Mesenchymal stem cell (in vitro differentiated cells and primary cell): ENCODE measurements around the gene RAMAC.

Experiments
- DNase-seq: peaks from one replicate; pipeline ENCODE4 v3.0.0-alpha.2; 2013
- H2AFZ ChIP-seq: one replicate; pipeline ENCODE4 v1.6.1; 2013; ENCODE audit warnings: low read depth, mild to moderate bottlenecking, control low read depth, inconsistent platforms, low read length, moderate library complexity
- H2AK5ac ChIP-seq: 2 replicates; pipeline ENCODE4 v1.6.1; 2013; ENCODE audit warnings: low read length, moderate library complexity, mild to moderate bottlenecking, inconsistent platforms; ENCODE audit not compliant: severe bottlenecking
- H2BK120ac ChIP-seq: one replicate; pipeline ENCODE4 v1.6.1; 2013; ENCODE audit warnings: low read depth, mild to moderate bottlenecking, inconsistent platforms, low read length, moderate library complexity
- H2BK12ac ChIP-seq, 2 experiments: one replicate each; pipeline ENCODE4 v1.6.1; 2013; ENCODE audit warnings: inconsistent platforms in 2 of 2, low read length in 2 of 2, mild to moderate bottlenecking in 2 of 2, moderate library complexity in 2 of 2, control low read depth in 1 of 2
- H2BK15ac ChIP-seq: one replicate; pipeline ENCODE4 v1.6.1; 2013; ENCODE audit warnings: mild to moderate bottlenecking, low read depth, inconsistent platforms; ENCODE audit not compliant: poor library complexity, severe bottlenecking
- H2BK5ac ChIP-seq: 2 replicates; pipeline ENCODE4 v1.6.1; 2013; ENCODE audit warnings: low read depth, mild to moderate bottlenecking, low read length, control low read depth, inconsistent platforms; ENCODE audit not compliant: poor library complexity, severe bottlenecking
- H3K14ac ChIP-seq, 2 experiments: one replicate each; pipeline ENCODE4 v1.6.1; 2013; ENCODE audit warnings: inconsistent platforms in 2 of 2, low read length in 2 of 2, control low read depth in 1 of 2, mild to moderate bottlenecking in 1 of 2, moderate library complexity in 1 of 2
- H3K18ac ChIP-seq, 2 experiments: one replicate each; pipeline ENCODE4 v1.6.1; 2013; ENCODE audit warnings: inconsistent platforms in 2 of 2, low read length in 2 of 2, control low read depth in 1 of 2, low read depth in 1 of 2, mild to moderate bottlenecking in 1 of 2
- H3K23ac ChIP-seq, 2 experiments: one replicate each; pipeline ENCODE4 v1.6.1; 2013; ENCODE audit warnings: inconsistent platforms in 2 of 2, low read length in 2 of 2, mild to moderate bottlenecking in 2 of 2, moderate library complexity in 2 of 2, control low read depth in 1 of 2
- H3K27ac ChIP-seq: 2 replicates; pipeline ENCODE4 v1.5.1; 2013; ENCODE audit warnings: mild to moderate bottlenecking, moderate library complexity, low read length, control low read depth, inconsistent platforms; ENCODE audit not compliant: poor library complexity, severe bottlenecking
- H3K27me3 ChIP-seq, 2 experiments: 2 replicates each; pipeline versions ENCODE4 v1.6.1 to v1.7.0; 2013; ENCODE audit warnings: low read length in 2 of 2, mild to moderate bottlenecking in 2 of 2, moderate library complexity in 2 of 2, control low read depth in 1 of 2, inconsistent platforms in 1 of 2; ENCODE audit not compliant: control insufficient read depth in 1 of 2, insufficient read depth in 1 of 2
- H3K36me3 ChIP-seq, 2 experiments: 2 replicates each; pipeline versions ENCODE4 v1.6.1 to v1.7.0; 2013; ENCODE audit warnings: low read length in 2 of 2, control low read depth in 1 of 2, inconsistent platforms in 1 of 2, low read depth in 1 of 2, mild to moderate bottlenecking in 1 of 2; ENCODE audit not compliant: insufficient read depth in 2 of 2, control insufficient read depth in 1 of 2
- H3K4ac ChIP-seq, 2 experiments: one replicate each; pipeline ENCODE4 v1.6.1; 2013; ENCODE audit warnings: inconsistent platforms in 2 of 2, low read length in 2 of 2, mild to moderate bottlenecking in 2 of 2, moderate library complexity in 2 of 2, control low read depth in 1 of 2, low read depth in 1 of 2
- H3K4me1 ChIP-seq: 2 replicates; pipeline ENCODE4 v1.6.1; 2013; ENCODE audit warnings: low read depth, low read length, control low read depth; ENCODE audit not compliant: control insufficient read depth, insufficient read depth
- H3K4me2 ChIP-seq: 2 replicates; pipeline ENCODE4 v1.6.1; 2013; ENCODE audit warnings: low read length, mild to moderate bottlenecking, inconsistent platforms; ENCODE audit not compliant: poor library complexity, severe bottlenecking
- H3K4me3 ChIP-seq, 2 experiments: 2 replicates each; pipeline versions ENCODE4 v1.5.1 to v1.7.0; 2013; ENCODE audit warnings: low read length in 2 of 2, mild to moderate bottlenecking in 2 of 2, control low read depth in 1 of 2, low read depth in 1 of 2; ENCODE audit not compliant: insufficient read depth in 1 of 2
- H3K79me1 ChIP-seq: replicated peaks from 2 replicates; pipeline ENCODE4 v1.6.1; 2013; ENCODE audit warnings: mild to moderate bottlenecking, control low read depth, low read length, inconsistent platforms; ENCODE audit not compliant: poor library complexity, severe bottlenecking
- H3K9ac ChIP-seq: 2 replicates; pipeline ENCODE4 v1.7.0; 2013; ENCODE audit warnings: mild to moderate bottlenecking, low read length, moderate library complexity
- H3K9me3 ChIP-seq: 2 replicates; pipeline ENCODE4 v1.7.0; 2013; ENCODE audit warnings: mild to moderate bottlenecking, low read length; ENCODE audit not compliant: control insufficient read depth
- H4K8ac ChIP-seq: one replicate; pipeline ENCODE4 v1.6.1; 2013; ENCODE audit warnings: inconsistent platforms, mild to moderate bottlenecking, low read length, moderate library complexity
- H4K91ac ChIP-seq: one replicate; pipeline ENCODE4 v1.6.1; 2013; ENCODE audit warnings: mild to moderate bottlenecking, low read length, inconsistent platforms
- WGBS: methylation state at CpG from one replicate; pipeline ENCODE4 v1.1.7; 2013; ENCODE audit warnings: mixed read lengths; 5-methylcytosine and 5-hydroxymethylcytosine counted together

Gene RAMAC

GRCh38 chr15:82979726-82980125, 6.3 kb upstream of the RAMAC start:
- DNase-seq, result no peak
- no peak overlapping the region for H2BK15ac ChIP-seq
- WGBS, result 93% methylated on average over 1 of the region's 1 CpG
- H3K27ac ChIP-seq, result no peak overlapping the region
- H2BK120ac ChIP-seq, result no peak overlapping the region
- no peak overlapping the region for H2BK5ac ChIP-seq
- H3K14ac ChIP-seq, result no peak overlapping the region
- H3K4ac ChIP-seq, result no peak overlapping the region
- H3K23ac ChIP-seq, result no peak overlapping the region
- H4K8ac ChIP-seq, result no peak overlapping the region
- peaks cover 2% of the 10 kb centered on the region for H3K79me1 ChIP-seq
- H3K18ac ChIP-seq, result no peak overlapping the region
- H3K36me3 ChIP-seq, result no peaks in the 10 kb centered on the region
- H2AK5ac ChIP-seq, result no peak overlapping the region
- no peak overlapping the region for H2BK12ac ChIP-seq
- no peak overlapping the region for H3K9ac ChIP-seq
- no peaks in the 10 kb centered on the region for H3K9me3 ChIP-seq
- H3K4me1 ChIP-seq, result no peaks in the 10 kb centered on the region
- no peak overlapping the region for H3K4me2 ChIP-seq
- no peaks in the 10 kb centered on the region for H3K27me3 ChIP-seq
- H2AFZ ChIP-seq, result no peak overlapping the region
- H3K4me3 ChIP-seq, result no peak overlapping the region
- no peak overlapping the region for H4K91ac ChIP-seq

- Histone ChIP-seq H3K4ac (no peak overlapping the region), H3K14ac (no peak overlapping the region), H2AFZ (no peak overlapping the region), H3K4me2 (no peak overlapping the region), H3K4me1 (peaks cover 4% of the 10 kb centered on the region), H3K27me3 (no peaks in the 10 kb centered on the region), H2BK120ac (no peak overlapping the region), H3K23ac (no peak overlapping the region), H3K9me3 (no peaks in the 10 kb centered on the region), H2BK15ac (no peak overlapping the region), H2BK12ac (no peak overlapping the region), H3K9ac (no peak overlapping the region), H2BK5ac (no peak overlapping the region), H4K91ac (no peak overlapping the region), H3K18ac (no peak overlapping the region), H3K36me3 (no peaks in the 10 kb centered on the region), H3K79me1 (peaks cover 4% of the 10 kb centered on the region), H3K4me3 (no peak overlapping the region), H2AK5ac (no peak overlapping the region), H3K27ac (no peak overlapping the region), H4K8ac (no peak overlapping the region)
- WGBS, result 0% methylated on average over 2 of the region's 2 CpGs
- DNase-seq, result no peak
These were observed 5.0 kb upstream of the RAMAC start for GRCh38 chr15:82980981-82981380.

- H3K79me1 ChIP-seq, result peaks cover 15% of the 10 kb centered on the region
- peak overlapping the region; percentile 51 for H2BK5ac ChIP-seq
- peak overlapping the region; percentile 19 for H2AK5ac ChIP-seq
- H3K4me2 ChIP-seq, result peak overlapping the region; percentile 77
- H3K27ac ChIP-seq, result peak overlapping the region; percentile 50
- peak overlapping the region; percentile 93 for H3K9ac ChIP-seq
- no peak overlapping the region for H2BK15ac ChIP-seq
- H3K27me3 ChIP-seq, result no peaks in the 10 kb centered on the region
- 3% methylated on average over 6 of the region's 12 CpGs for WGBS
- peaks cover 9% of the 10 kb centered on the region for H3K4me1 ChIP-seq
- H3K14ac ChIP-seq, result no peak overlapping the region
- no peak overlapping the region for H2BK120ac ChIP-seq
- no peak overlapping the region for H2BK12ac ChIP-seq
- DNase-seq, result no peak
- H3K9me3 ChIP-seq, result no peaks in the 10 kb centered on the region
- H3K18ac ChIP-seq, result peak overlapping the region in 1 of 2 experiments; percentile 16
- peaks cover 13 to 25% of the 10 kb centered on the region in 2 experiments for H3K36me3 ChIP-seq
- peak overlapping the region; percentile 63 to 98 for H3K4me3 ChIP-seq
- H3K4ac ChIP-seq, result peak overlapping the region; percentile 82
- peak overlapping the region; percentile 85 for H4K8ac ChIP-seq
- peak overlapping the region; percentile 35 for H4K91ac ChIP-seq
- H3K23ac ChIP-seq, result no peak overlapping the region
- H2AFZ ChIP-seq, result peak overlapping the region; percentile 93
These were observed 401 bp downstream of the RAMAC start for GRCh38 chr15:82986442-82986780.

GRCh38 chr15:82992436-82992998, 6.5 kb downstream of the RAMAC start:
- no peak overlapping the region for H2BK15ac ChIP-seq
- H3K27me3 ChIP-seq, result no peaks in the 10 kb centered on the region
- H3K4me1 ChIP-seq, result peaks cover 4% of the 10 kb centered on the region
- no peak overlapping the region for H2BK5ac ChIP-seq
- DNase-seq, result no peak
- no peak overlapping the region for H3K23ac ChIP-seq
- peaks cover 12% of the 10 kb centered on the region for H3K79me1 ChIP-seq
- WGBS, result no CpG with 5 or more reads among the region's 3 CpGs
- H3K4me2 ChIP-seq, result no peak overlapping the region
- no peak overlapping the region for H3K27ac ChIP-seq
- H3K9ac ChIP-seq, result no peak overlapping the region
- H2AFZ ChIP-seq, result no peak overlapping the region
- H3K14ac ChIP-seq, result no peak overlapping the region
- no peak overlapping the region for H4K8ac ChIP-seq
- no peaks in the 10 kb centered on the region for H3K9me3 ChIP-seq
- H2BK120ac ChIP-seq, result no peak overlapping the region
- no peak overlapping the region for H2AK5ac ChIP-seq
- H3K4me3 ChIP-seq, result no peak overlapping the region
- peaks cover 13 to 30% of the 10 kb centered on the region in 2 experiments for H3K36me3 ChIP-seq
- no peak overlapping the region for H2BK12ac ChIP-seq
- no peak overlapping the region for H4K91ac ChIP-seq
- H3K18ac ChIP-seq, result no peak overlapping the region
- H3K4ac ChIP-seq, result no peak overlapping the region
